ENCODE data around the gene PTMA. TPM values are rescaled to one million over a fixed set of nuclear protein-coding genes. Genes with fewer than 3 reads are reported as not detected.

Gene PTMA
- total RNA-seq, 1 experiment from 2014 or later: 1,625 TPM

- Histone ChIP-seq H3K4me3 (ENCODE audit: low read length) (no peak overlapping the region), H3K9me3 (ENCODE audit: low read length) (no peaks in the 10 kb centered on the region), H3K27me3 (ENCODE audit: low read length) (no peaks in the 10 kb centered on the region), H3K79me2 (ENCODE audit: low read length) (no peaks in the 10 kb centered on the region), H3K4me1 (ENCODE audit: insufficient read depth, low read length) (no peaks in the 10 kb centered on the region), H4K20me1 (ENCODE audit: low read length) (no peaks in the 10 kb centered on the region), H2AFZ (ENCODE audit: low read length) (no peak overlapping the region), H3K36me3 (ENCODE audit: low read depth, low read length) (no peaks in the 10 kb centered on the region), H3K9me2 (replicated peaks; ENCODE audit: low read length) (no peaks in the 10 kb centered on the region), H3K27ac (ENCODE audit: low read length) (no peak overlapping the region), H3K9ac (ENCODE audit: low read length) (no peak overlapping the region), H3F3A (ENCODE audit: low read length, unreplicated experiment) (no peaks in the 10 kb centered on the region), H3K4me2 (ENCODE audit: low read length) (no peak overlapping the region)
- TF ChIP-seq CTCF (conservative IDR thresholded peaks at IDR 0.05; ENCODE audit: low read depth, low read length) (no peak), EZH2 (IDR thresholded peaks at IDR 0.05; ENCODE audit: low read length, unreplicated experiment) (no peak), EZH2phosphoT487 (IDR thresholded peaks at IDR 0.05; ENCODE audit: borderline replicate concordance, low read length) (no peak)
- ChIA-PET CTCF (no interaction called here), POLR2A (ENCODE audit: unreplicated experiment) (no interaction called here)
- ATAC-seq: no peak
- intact Hi-C loops (cut with micrococcal nuclease): no loop called here
- no TSS peak for BruUV-seq (replicated peaks)
- DNase-seq: no peak
Observed at GRCh38 chr2:231727621-231728020, 19.3 kb downstream of the PTMA start.

GRCh38 chr2:231732604-231733003, 24.3 kb downstream of the PTMA start:
- ChIA-PET POLR2A (ENCODE audit: unreplicated experiment) (no interaction called here), CTCF (no interaction called here)
- Histone ChIP-seq H3K4me1 (ENCODE audit: insufficient read depth, low read length) (no peaks in the 10 kb centered on the region), H3K4me3 (ENCODE audit: low read length) (no peak overlapping the region), H3K36me3 (ENCODE audit: low read depth, low read length) (0 out of 2 replicates have a peak, but pooled peaks cover 3% of the 10 kb centered on the region), H3F3A (ENCODE audit: low read length, unreplicated experiment) (no peaks in the 10 kb centered on the region), H3K9me2 (replicated peaks; ENCODE audit: low read length) (no peaks in the 10 kb centered on the region), H3K9me3 (ENCODE audit: low read length) (no peaks in the 10 kb centered on the region), H3K27me3 (ENCODE audit: low read length) (no peaks in the 10 kb centered on the region), H3K27ac (ENCODE audit: low read length) (no peak overlapping the region), H3K4me2 (ENCODE audit: low read length) (no peak overlapping the region), H4K20me1 (ENCODE audit: low read length) (no peaks in the 10 kb centered on the region), H3K79me2 (ENCODE audit: low read length) (no peaks in the 10 kb centered on the region), H2AFZ (ENCODE audit: low read length) (no peak overlapping the region), H3K9ac (ENCODE audit: low read length) (no peak overlapping the region)
- intact Hi-C loops (cut with micrococcal nuclease): no loop called here
- BruUV-seq (replicated peaks): TSS peak; percentile 53
- no peak for TF ChIP-seq EZH2phosphoT487 (IDR thresholded peaks at IDR 0.05; ENCODE audit: borderline replicate concordance, low read length)
- TF ChIP-seq EZH2 (IDR thresholded peaks at IDR 0.05; ENCODE audit: low read length, unreplicated experiment): no peak
- 0 out of 2 replicates have a peak, but pooled peaks have one; percentile 28 for TF ChIP-seq CTCF (conservative IDR thresholded peaks at IDR 0.05; ENCODE audit: low read depth, low read length)
- DNase-seq (no peak), ATAC-seq (0 out of 2 replicates have a peak, but pooled peaks have one; percentile 15)

- CTCF ChIA-PET: no interaction called here
- no peak overlapping the region for H3K4me2 ChIP-seq (ENCODE audit: low read length)
Observed at GRCh38 chr2:231737761-231738160, 29.4 kb downstream of the PTMA start.

More at GRCh38 chr2:231737761-231738160, 29.4 kb downstream of the PTMA start:
- TF ChIP-seq EZH2phosphoT487 (IDR thresholded peaks at IDR 0.05; ENCODE audit: borderline replicate concordance, low read length) (no peak), CTCF (conservative IDR thresholded peaks at IDR 0.05; ENCODE audit: low read depth, low read length) (no peak), EZH2 (IDR thresholded peaks at IDR 0.05; ENCODE audit: low read length, unreplicated experiment) (no peak)
- Histone ChIP-seq H3K9me2 (replicated peaks; ENCODE audit: low read length) (no peaks in the 10 kb centered on the region), H3K9ac (ENCODE audit: low read length) (no peak overlapping the region), H4K20me1 (ENCODE audit: low read length) (no peaks in the 10 kb centered on the region), H3K79me2 (ENCODE audit: low read length) (no peaks in the 10 kb centered on the region), H3K36me3 (ENCODE audit: low read depth, low read length) (0 out of 2 replicates have a peak, but pooled peaks cover 3% of the 10 kb centered on the region), H3F3A (ENCODE audit: low read length, unreplicated experiment) (no peaks in the 10 kb centered on the region), H3K4me1 (ENCODE audit: insufficient read depth, low read length) (no peaks in the 10 kb centered on the region), H3K9me3 (ENCODE audit: low read length) (no peaks in the 10 kb centered on the region), H2AFZ (ENCODE audit: low read length) (no peak overlapping the region), H3K27ac (ENCODE audit: low read length) (no peak overlapping the region), H3K4me3 (ENCODE audit: low read length) (no peak overlapping the region), H3K27me3 (ENCODE audit: low read length) (no peaks in the 10 kb centered on the region)
- DNase-seq: no peak
- intact Hi-C loops (cut with micrococcal nuclease): no loop called here
- POLR2A ChIA-PET (ENCODE audit: unreplicated experiment): no interaction called here
- no peak for ATAC-seq
- no TSS peak for BruUV-seq (replicated peaks)
